GM12891 (cell line): ENCODE data around the gene CD302.

ENCODE experiments used
- POLR2A ChIP-seq: IDR thresholded peaks from 2 replicates; pipeline ENCODE4 v1.6.1; 2011; ENCODE audit warnings: low read depth, low read length, control low read depth
- POLR2AphosphoS5 ChIP-seq: IDR thresholded peaks from 2 replicates; pipeline ENCODE4 v1.6.1; 2011; ENCODE audit warnings: low read depth, low read length, control low read depth

DNA sequence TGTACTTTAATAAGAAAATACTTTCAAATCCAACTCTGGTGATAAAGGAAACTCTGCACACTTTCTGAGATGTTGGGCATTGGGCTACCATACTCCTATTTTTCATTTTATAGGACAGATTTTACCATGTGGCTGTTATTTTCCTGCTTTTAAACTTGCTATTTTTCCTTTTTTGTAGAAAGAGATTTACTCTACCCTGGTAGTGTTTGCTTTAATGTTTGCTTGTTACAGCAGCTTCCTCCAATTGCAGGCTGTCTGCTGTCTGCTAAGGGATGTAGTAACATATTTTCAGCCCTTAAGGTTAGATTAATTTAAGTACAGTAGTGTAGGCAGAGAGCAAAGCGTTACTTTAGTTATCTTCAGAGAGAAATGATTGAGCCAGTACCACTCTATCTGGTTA, 47.1 kb downstream of the CD302 start:
- no peak for TF ChIP-seq POLR2A
- no peak for TF ChIP-seq POLR2AphosphoS5
